Colon (tissue), 2 donors: ENCODE measurements around the gene NRIP1.

Experiments used
- FAIRE-seq: peaks from 2 replicates; lab custom pipeline; 2012; peaks lifted over from hg19 to GRCh38; lab: Jason Lieb, UNC
- donor health status: control.
- donor health status: control.

Gene NRIP1

GRCh38 chr21:14911351-14911750 lies 153.4 kb downstream of the NRIP1 start:
- FAIRE-seq: no peak
